NCI-H345 (cell line): ENCODE data around the gene POU2AF1.
"Not testable (repeated sequence)": the region's sequence is repeated elsewhere in the genome, so short reads cannot be mapped to it uniquely, and the experiment has no call there.

ENCODE experiments used
- DNase-seq: peaks from one replicate; lab custom pipeline; 2025; lab: John Stamatoyannopoulos, UW

The POU2AF1 gene

GRCh38 chr11:111344032-111344431 lies 35.0 kb downstream of the POU2AF1 start:
- DNase-seq, result no peak

- DNase-seq, result no peak
Measured at GRCh38 chr11:111342329-111342728, 36.7 kb downstream of the POU2AF1 start.

GRCh38 chr11:111339758-111340388 lies 39.2 kb downstream of the POU2AF1 start:
- no peak for DNase-seq

- peak; percentile 20 for DNase-seq
Measured at GRCh38 chr11:111336582-111337256, 42.4 kb downstream of the POU2AF1 start.

GRCh38 chr11:111336062-111336461 lies 43.0 kb downstream of the POU2AF1 start:
- DNase-seq, result no peak

- DNase-seq, result no peak
Measured at GRCh38 chr11:111335549-111335948, 43.5 kb downstream of the POU2AF1 start.

GRCh38 chr11:111334532-111335502 lies 44.3 kb downstream of the POU2AF1 start:
- peak; percentile 97 for DNase-seq

- DNase-seq, result no peak
Measured at GRCh38 chr11:111331711-111332479, 47.2 kb downstream of the POU2AF1 start.

GRCh38 chr11:111330234-111330893 lies 48.7 kb downstream of the POU2AF1 start:
- DNase-seq, result no peak

GRCh38 chr11:111329306-111330204 lies 49.5 kb downstream of the POU2AF1 start:
- no peak for DNase-seq

- no peak for DNase-seq
Measured at GRCh38 chr11:111327908-111328624, 51.0 kb downstream of the POU2AF1 start.

- DNase-seq, result no peak
Measured at GRCh38 chr11:111326824-111327223, 52.3 kb downstream of the POU2AF1 start.

GRCh38 chr11:111325259-111325658 lies 53.8 kb downstream of the POU2AF1 start:
- no peak for DNase-seq

- no peak for DNase-seq
Measured at GRCh38 chr11:111324277-111324720, 54.8 kb downstream of the POU2AF1 start.

GRCh38 chr11:111322534-111322933 lies 56.5 kb downstream of the POU2AF1 start:
- no peak for DNase-seq

GRCh38 chr11:111320728-111321568 lies 58.1 kb downstream of the POU2AF1 start:
- DNase-seq, result no peak

- DNase-seq, result not testable (repeated sequence)
Measured at GRCh38 chr11:111320199-111320598, 58.9 kb downstream of the POU2AF1 start.

GRCh38 chr11:111319296-111319695 lies 59.8 kb downstream of the POU2AF1 start:
- no peak for DNase-seq
